ENCODE results near the gene C22orf31.

C22orf31 gene

DNA sequence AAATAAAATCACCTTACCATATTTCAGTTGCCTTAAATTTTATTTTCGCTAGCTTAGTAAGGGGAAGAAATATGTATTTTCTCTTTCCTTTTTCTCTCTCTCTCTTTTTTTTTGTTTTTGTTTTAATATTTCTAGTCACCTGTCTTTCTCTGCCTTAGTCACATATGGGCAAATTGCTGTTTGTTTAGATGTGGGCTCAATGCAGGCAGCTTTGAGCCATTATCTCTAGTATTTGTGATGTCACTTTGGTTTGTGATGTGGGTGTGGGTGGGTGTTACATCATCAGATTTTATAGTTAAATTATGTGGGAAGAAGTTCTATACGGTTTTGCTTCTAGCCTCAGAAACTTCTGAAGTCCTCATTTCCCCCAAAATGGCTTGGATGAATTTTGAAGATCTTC, at the start of gene C22orf31:
C22orf31 (minus strand) TSS at position 59 of the 400 bp plus-strand sequence; CDS start at position 20, 39 bp downstream.
- Mint-ChIP-seq H3K27me3 (peaks cover 27 to 64% of the 10 kb centered on the region in 2 donors), H3K4me3 (no peak within 1 kb of the TSS), H3K9me3 (no peaks in the 10 kb centered on the region), H3K4me1 (peaks cover 5 to 7% of the 10 kb centered on the region in 2 donors), H3K36me3 (no peaks in the 10 kb centered on the region), H3K27ac (no peak within 1 kb of the TSS)
- DNase-seq: no peak
- ATAC-seq (replicated peaks): no peak

DNA sequence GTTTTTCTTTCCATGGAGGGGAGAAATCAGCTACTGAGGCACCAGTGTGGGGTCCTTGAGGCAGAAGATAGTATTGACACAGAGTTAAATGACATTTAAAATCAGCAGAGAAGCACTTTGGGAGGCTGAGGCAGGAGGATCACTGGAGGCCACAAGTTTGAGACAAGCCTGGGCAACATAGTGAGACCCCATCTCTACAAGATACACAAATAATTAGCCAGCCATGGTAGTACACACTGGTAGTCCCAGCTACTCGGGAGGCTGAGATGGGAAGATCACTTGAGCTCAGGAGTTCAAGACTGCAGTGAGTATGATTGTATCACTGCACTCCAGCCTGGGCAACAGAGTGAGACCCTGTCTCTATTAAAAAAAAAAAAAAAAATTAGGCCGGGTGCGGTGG, 49.3 kb upstream of the C22orf31 start:
- Mint-ChIP-seq H3K4me3 (no peak overlapping the region), H3K27me3 (peaks cover 34 to 43% of the 10 kb centered on the region in 2 donors), H3K4me1 (no peaks in the 10 kb centered on the region), H3K9me3 (no peaks in the 10 kb centered on the region), H3K36me3 (peaks cover 0 to 3% of the 10 kb centered on the region in 2 donors), H3K27ac (no peak overlapping the region)
- ATAC-seq (replicated peaks): no peak
- DNase-seq: no peak

DNA sequence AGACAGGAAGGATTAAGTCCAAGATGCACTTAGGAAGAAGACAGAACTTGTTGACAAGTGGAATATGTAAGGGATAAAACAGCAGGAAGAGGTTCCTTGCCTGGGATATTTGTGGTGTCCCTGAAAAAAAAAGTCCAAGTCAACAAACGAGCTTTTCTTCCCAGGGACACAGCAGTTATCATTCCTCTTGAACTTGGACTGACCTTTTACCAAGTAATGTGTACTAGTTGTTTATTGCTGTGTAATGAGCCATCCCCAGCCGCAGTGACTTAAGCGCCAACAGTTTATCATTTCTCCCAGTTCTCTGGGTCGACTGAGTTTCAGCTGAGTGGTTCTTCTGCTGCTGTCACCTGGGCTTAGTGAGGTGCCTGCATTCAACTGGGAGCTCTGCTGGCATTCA, 48.2 kb upstream of the C22orf31 start:
- DNase-seq: no peak
- no peak for ATAC-seq (replicated peaks)
- Mint-ChIP-seq H3K4me1 (no peaks in the 10 kb centered on the region), H3K27ac (no peak overlapping the region), H3K36me3 (peaks cover 0 to 3% of the 10 kb centered on the region in 2 donors), H3K27me3 (peaks cover 22 to 40% of the 10 kb centered on the region in 2 donors), H3K4me3 (no peak overlapping the region), H3K9me3 (no peaks in the 10 kb centered on the region)

DNA sequence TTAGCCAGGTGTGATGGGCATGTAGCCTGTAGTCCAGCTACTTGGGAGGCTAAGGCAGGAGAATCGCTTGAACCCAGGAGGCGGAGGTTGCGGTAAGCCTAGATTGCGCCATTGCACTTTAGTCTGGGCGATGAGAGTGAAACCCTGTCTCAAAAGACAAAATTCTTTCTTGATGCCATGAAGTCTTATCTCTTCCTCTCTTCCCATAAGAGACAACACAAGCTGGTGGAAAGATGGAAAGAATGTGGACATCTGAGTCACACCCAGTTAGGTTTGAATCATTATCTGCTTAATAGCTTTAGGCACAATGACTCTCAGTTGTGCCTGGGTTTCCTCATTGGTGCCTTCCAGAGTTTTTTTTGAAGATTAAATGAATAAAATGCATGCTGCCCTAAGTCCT, 46.5 kb upstream of the C22orf31 start:
- Mint-ChIP-seq H3K9me3 (no peaks in the 10 kb centered on the region), H3K4me1 (no peaks in the 10 kb centered on the region), H3K36me3 (no peaks in the 10 kb centered on the region), H3K27me3 (peaks cover 15 to 37% of the 10 kb centered on the region in 2 donors), H3K27ac (no peak overlapping the region), H3K4me3 (no peak overlapping the region)
- no peak for DNase-seq
- ATAC-seq (replicated peaks): no peak

DNA sequence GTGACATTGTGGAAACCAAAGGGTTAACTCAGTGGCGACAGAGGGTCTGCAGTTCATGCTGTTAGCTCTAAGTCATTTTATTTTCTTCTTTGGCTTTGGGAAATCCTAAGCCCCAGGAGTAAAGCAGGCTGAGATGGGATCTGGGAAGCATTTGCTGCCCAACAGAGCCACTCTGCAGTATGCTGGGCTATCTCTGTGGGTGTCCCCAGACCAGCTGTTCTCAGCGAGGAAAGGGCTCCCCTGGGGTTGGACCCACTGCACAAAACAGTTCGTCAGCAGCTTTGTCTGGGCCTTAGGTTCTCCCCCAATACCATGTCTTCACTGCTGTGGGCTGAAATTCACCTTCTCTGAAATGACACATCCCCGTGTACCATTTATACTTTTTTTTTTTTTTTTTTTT, 45.2 kb upstream of the C22orf31 start:
- Mint-ChIP-seq H3K36me3 (no peaks in the 10 kb centered on the region), H3K4me1 (no peaks in the 10 kb centered on the region), H3K27ac (no peak overlapping the region), H3K27me3 (peaks cover 20 to 37% of the 10 kb centered on the region in 2 donors), H3K4me3 (no peak overlapping the region), H3K9me3 (no peaks in the 10 kb centered on the region)
- DNase-seq (no peak), ATAC-seq (replicated peaks) (no peak)

DNA sequence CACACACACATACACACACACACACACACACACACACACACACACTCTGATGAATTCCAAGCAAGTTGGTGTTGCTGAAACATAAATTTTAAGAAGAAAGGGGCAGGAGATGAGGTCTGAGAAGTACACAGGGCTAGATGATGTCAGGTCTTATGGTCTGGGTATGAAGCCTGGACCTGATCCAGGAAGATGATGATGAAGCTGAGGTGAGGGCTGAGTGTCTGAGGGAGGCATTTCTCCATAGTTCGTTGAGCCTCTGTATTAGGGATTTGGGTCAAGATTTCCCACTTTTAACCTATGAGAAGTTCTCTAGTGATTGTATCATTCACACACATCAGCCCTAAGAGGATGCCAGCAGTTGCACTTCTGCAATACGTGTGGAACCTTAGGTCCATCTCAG, 43.8 kb upstream of the C22orf31 start:
- Mint-ChIP-seq H3K9me3 (no peaks in the 10 kb centered on the region), H3K4me1 (no peaks in the 10 kb centered on the region), H3K27ac (no peak overlapping the region), H3K4me3 (no peak overlapping the region), H3K27me3 (peaks cover 16 to 32% of the 10 kb centered on the region in 2 donors), H3K36me3 (no peaks in the 10 kb centered on the region)
- ATAC-seq (replicated peaks): no peak
- no peak for DNase-seq

DNA sequence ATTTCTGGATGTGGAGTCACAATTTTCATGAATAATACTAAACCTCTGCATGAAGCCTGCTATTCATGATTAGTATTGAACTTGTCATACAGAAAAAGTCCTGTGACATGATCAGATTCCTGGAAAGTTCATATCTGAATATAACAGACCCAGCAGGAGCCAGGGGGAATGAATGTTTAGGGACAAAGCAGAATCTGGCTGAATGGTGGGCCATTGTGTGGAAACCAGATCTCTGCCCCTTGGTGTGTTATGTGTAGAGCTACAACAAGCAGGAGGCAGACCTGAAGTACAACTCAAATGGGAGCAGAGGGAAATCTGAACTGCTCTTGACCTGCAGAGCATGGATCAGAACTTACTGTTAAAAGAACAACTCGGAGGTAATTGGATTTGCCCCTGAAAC, 41.5 kb upstream of the C22orf31 start:
- no peaks in the 10 kb centered on the region for H3K9me3 Mint-ChIP-seq
- no peaks in the 10 kb centered on the region for H3K4me1 Mint-ChIP-seq
- ATAC-seq (replicated peaks) (no peak), DNase-seq (no peak)
- peaks cover 11 to 25% of the 10 kb centered on the region in 2 donors for H3K27me3 Mint-ChIP-seq
- H3K36me3 Mint-ChIP-seq: no peaks in the 10 kb centered on the region
- no peak overlapping the region for H3K4me3 Mint-ChIP-seq
- no peak overlapping the region for H3K27ac Mint-ChIP-seq

DNA sequence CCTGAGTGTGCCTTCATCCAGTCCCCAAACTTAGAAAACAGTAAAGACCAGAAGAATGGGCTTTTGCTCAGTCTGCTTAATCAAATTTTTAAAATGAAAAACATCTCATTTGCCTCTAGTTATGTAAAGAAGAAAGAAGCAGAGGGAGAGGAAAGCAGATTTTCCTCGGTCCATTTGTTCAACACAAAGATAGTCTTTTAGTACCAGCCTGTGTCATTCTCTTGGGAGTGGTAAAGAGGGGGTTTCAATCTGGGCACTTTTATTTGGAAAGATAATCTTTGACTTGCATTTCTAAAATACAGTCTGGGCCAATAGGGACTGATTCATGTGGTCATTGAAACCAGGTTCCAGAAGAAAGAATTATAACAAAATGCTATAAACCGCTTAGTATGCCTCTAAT, 40.7 kb upstream of the C22orf31 start:
- H3K36me3 Mint-ChIP-seq: no peaks in the 10 kb centered on the region
- H3K4me3 Mint-ChIP-seq: no peak overlapping the region
- DNase-seq (no peak), ATAC-seq (replicated peaks) (no peak)
- no peaks in the 10 kb centered on the region for H3K4me1 Mint-ChIP-seq
- no peak overlapping the region for H3K27ac Mint-ChIP-seq
- H3K27me3 Mint-ChIP-seq: peaks cover 11 to 25% of the 10 kb centered on the region in 2 donors
- H3K9me3 Mint-ChIP-seq: no peaks in the 10 kb centered on the region

DNA sequence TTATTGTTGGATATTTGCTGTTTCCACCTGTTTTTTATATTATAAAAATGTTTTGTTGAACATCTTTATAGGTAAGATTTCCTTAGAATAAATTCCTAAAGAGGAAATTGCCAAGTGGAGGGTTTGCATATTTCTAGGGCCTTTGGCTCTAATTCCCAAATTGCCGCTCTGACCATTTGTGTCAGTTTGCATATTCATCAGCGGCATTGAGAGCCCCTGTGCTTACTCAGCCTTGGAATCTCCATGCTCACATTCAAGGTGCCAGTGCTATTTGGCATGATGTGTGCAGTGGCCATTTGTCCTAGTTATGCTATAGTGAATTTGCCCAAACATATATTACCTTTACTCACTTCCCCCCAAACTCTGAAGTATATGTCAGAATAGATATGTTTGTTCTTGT, 36.7 kb upstream of the C22orf31 start:
- ATAC-seq (replicated peaks): no peak
- no peak for DNase-seq
- no peak overlapping the region for H3K27ac Mint-ChIP-seq
- peaks cover 20 to 23% of the 10 kb centered on the region in 2 donors for H3K27me3 Mint-ChIP-seq
- no peaks in the 10 kb centered on the region for H3K4me1 Mint-ChIP-seq
- H3K36me3 Mint-ChIP-seq: no peaks in the 10 kb centered on the region
- no peak overlapping the region for H3K4me3 Mint-ChIP-seq
- no peaks in the 10 kb centered on the region for H3K9me3 Mint-ChIP-seq

DNA sequence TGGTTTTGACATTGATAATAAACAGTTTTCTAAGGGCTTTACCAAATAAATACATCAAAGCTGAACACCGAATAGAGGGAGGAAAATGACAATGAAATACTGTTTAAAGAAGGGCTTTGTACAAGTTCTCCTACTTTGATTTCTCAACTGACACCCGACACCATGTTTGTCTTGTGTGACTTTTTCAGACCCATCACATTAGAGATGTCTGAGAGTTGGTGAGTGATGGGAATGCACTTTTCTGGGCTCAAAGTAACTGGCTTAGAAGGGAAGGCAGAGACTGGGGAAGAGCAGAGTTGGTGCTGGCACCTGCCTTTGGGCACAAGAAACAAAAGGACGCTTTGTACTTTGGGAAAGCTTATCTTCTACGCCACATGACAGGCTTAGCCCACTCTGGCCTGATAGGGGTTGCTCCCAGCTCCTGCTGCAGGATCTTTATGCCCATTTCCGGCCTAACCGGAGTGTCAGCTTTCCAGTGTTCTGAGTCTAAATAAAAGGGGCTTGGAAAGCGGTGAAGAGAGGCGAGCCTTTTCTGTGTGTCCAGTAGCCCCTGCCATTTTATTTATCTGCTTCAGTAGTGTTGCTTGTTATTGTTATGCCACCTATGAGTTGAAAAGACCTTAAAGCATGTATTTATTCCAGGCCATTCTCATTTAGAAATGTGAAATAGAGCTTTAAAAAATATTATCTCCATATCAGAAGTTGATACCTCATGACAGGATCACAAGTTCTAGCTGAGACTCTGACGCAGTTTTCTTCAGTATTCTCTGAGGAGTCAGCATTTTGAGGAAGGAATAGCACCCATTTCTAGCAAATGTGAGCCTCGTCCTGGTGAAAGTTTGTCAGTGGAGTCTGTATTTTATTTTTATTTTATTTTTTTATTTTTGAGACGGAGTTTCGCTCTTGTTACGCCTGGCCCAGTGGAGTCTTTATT, 35.4 kb upstream of the C22orf31 start:
- no peak for ATAC-seq (replicated peaks)
- H3K27ac Mint-ChIP-seq: no peak overlapping the region
- H3K9me3 Mint-ChIP-seq: no peaks in the 10 kb centered on the region
- no peak overlapping the region for H3K4me3 Mint-ChIP-seq
- H3K36me3 Mint-ChIP-seq: no peaks in the 10 kb centered on the region
- H3K27me3 Mint-ChIP-seq: peaks cover 16 to 26% of the 10 kb centered on the region in 2 donors
- DNase-seq: no peak
- no peaks in the 10 kb centered on the region for H3K4me1 Mint-ChIP-seq

DNA sequence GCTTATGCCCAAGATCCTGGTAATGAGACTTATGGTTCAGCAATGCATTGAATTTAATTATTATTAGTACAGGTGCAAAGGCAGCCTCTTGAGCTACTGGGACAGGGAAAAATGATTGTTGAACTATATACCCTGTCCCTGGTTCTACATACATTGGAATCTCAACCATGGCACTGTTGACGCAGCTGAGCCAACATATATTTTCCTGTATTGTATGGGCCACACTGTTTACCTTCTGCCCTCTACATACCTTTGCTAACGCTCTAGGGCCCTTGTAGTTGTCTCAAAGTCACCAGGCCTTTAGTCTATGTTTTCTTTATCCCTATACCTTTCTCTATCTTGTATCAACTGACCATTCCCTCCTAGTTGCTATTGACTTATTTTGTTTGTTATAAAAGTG, 33.8 kb upstream of the C22orf31 start:
- DNase-seq: no peak
- Mint-ChIP-seq H3K36me3 (no peaks in the 10 kb centered on the region), H3K27ac (no peak overlapping the region), H3K27me3 (peaks cover 21 to 32% of the 10 kb centered on the region in 2 donors), H3K4me1 (no peaks in the 10 kb centered on the region), H3K4me3 (no peak overlapping the region), H3K9me3 (no peaks in the 10 kb centered on the region)
- ATAC-seq (replicated peaks): no peak

DNA sequence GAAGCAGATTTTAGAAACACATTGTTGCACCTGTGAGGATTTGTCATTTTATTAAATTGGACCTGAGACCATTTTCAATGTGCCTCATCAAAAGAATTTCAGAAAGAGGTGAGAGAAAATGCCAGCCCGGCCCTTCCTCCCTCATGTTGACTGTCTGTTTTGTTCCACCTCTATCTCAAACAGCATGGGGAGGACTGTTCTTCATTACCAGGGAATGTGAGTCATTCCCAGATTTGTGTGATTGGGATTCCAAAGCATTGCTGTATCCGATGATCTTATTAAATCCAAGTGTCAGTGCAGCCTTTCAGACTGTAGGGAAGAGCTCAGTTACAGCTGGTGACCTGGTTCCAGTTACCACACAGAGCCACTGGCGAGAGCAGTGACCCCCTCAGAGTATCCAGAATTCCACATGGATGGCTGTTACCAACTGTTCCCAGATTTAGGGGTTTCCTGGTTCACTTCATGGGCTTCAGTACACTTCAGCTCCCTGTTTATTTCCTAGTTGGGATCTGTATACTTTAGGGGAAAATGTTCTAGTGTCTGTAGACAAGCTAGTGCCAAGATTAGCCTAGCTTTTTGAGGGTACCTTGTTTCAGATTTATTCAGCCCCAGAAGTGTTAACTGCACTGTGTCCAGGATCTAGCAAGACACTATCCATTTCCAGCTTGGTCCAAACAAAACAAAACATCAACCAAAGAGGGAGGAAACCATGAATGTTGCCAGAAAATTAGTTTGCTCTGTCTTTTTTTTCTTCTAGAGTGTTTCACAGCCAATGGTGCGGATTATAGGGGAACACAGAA, 32.1 kb upstream of the C22orf31 start:
- Mint-ChIP-seq H3K9me3 (no peaks in the 10 kb centered on the region), H3K36me3 (no peaks in the 10 kb centered on the region), H3K27me3 (peaks cover 28 to 39% of the 10 kb centered on the region in 2 donors), H3K4me3 (no peak overlapping the region), H3K27ac (no peak overlapping the region), H3K4me1 (no peaks in the 10 kb centered on the region)
- DNase-seq (no peak), ATAC-seq (replicated peaks) (no peak)

DNA sequence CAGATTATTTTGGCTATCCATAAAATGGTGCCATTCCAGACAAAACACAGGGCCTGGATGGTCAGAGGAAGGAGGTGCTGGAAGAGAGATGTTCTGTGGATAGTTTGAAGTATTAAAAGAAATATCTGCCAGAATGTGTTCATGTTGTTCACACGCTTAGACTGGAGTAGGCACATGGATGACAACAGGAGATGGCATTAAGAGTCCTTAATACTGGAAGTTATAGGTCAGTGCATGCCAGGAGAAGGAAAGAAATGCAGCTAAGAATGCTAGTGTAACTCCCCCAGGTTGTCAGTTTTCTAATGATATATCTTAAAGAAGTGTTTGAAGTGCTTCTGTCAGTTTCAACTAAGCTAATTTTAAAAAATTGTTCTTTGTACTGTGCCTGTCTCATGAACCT, 31.4 kb upstream of the C22orf31 start:
- no peaks in the 10 kb centered on the region for H3K36me3 Mint-ChIP-seq
- ATAC-seq (replicated peaks) (no peak), DNase-seq (no peak)
- no peaks in the 10 kb centered on the region for H3K9me3 Mint-ChIP-seq
- no peak overlapping the region for H3K27ac Mint-ChIP-seq
- H3K4me1 Mint-ChIP-seq: no peaks in the 10 kb centered on the region
- H3K27me3 Mint-ChIP-seq: peaks cover 28 to 39% of the 10 kb centered on the region in 2 donors
- H3K4me3 Mint-ChIP-seq: no peak overlapping the region

DNA sequence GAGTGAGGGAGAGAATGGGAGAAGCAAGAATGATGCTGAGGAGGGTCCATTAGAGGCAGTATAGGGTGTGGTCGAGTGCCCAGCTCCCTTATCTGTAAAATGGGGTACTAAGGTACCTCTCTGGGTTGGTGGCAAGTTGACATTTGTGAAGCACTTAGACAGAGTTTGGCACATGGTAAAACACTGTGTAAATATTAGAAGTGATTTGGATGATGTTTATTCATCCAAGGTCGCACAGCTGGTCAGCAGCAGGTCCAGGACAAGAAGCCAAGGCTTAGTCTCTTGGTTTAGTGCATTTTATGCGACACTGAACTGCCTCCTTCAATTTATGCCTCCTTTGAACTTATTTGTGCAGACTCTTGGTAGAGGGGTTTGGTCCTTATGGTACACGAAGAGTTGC, 30.6 kb upstream of the C22orf31 start:
- no peaks in the 10 kb centered on the region for H3K4me1 Mint-ChIP-seq
- DNase-seq (no peak), ATAC-seq (replicated peaks) (no peak)
- no peak overlapping the region for H3K27ac Mint-ChIP-seq
- H3K27me3 Mint-ChIP-seq: peaks cover 28 to 39% of the 10 kb centered on the region in 2 donors
- no peak overlapping the region for H3K4me3 Mint-ChIP-seq
- no peaks in the 10 kb centered on the region for H3K9me3 Mint-ChIP-seq
- no peaks in the 10 kb centered on the region for H3K36me3 Mint-ChIP-seq

DNA sequence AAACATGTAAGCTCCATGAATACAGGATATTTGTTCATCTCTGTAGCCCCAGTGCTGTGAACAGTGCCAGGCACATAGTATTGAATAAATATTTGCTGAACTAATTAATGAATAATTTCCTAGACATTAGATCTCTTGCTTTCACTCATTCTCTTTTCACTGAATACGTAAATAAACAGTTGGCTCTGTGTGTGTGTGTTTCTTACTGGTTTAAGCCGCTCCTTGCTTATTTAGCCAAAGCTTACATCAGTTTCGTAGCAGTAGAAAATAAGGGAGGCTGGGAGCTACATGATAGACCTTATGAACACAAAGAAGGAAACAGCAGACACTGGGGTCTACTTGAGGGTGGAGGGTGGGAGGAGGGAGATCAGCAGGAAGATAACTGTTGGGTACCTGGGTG, 28.4 kb upstream of the C22orf31 start:
- Mint-ChIP-seq H3K4me3 (no peak overlapping the region), H3K36me3 (no peaks in the 10 kb centered on the region), H3K9me3 (no peaks in the 10 kb centered on the region), H3K27me3 (peaks cover 28 to 39% of the 10 kb centered on the region in 2 donors), H3K27ac (no peak overlapping the region), H3K4me1 (no peaks in the 10 kb centered on the region)
- no peak for DNase-seq
- ATAC-seq (replicated peaks): no peak
